Activated naive CD4-positive, alpha-beta T cell treated with Interleukin-2 at 50 U/mL for 16 hours (primary cell): ENCODE measurements around the gene ERCC6L.
"Not testable (repeated sequence)": the region's sequence is repeated elsewhere in the genome, so short reads cannot be mapped to it uniquely, and the experiment has no call there.

Experiments used
- DNase-seq: peaks from one replicate; pipeline ENCODE4 v3.0.0-alpha.2; 2020

The ERCC6L gene

DNA sequence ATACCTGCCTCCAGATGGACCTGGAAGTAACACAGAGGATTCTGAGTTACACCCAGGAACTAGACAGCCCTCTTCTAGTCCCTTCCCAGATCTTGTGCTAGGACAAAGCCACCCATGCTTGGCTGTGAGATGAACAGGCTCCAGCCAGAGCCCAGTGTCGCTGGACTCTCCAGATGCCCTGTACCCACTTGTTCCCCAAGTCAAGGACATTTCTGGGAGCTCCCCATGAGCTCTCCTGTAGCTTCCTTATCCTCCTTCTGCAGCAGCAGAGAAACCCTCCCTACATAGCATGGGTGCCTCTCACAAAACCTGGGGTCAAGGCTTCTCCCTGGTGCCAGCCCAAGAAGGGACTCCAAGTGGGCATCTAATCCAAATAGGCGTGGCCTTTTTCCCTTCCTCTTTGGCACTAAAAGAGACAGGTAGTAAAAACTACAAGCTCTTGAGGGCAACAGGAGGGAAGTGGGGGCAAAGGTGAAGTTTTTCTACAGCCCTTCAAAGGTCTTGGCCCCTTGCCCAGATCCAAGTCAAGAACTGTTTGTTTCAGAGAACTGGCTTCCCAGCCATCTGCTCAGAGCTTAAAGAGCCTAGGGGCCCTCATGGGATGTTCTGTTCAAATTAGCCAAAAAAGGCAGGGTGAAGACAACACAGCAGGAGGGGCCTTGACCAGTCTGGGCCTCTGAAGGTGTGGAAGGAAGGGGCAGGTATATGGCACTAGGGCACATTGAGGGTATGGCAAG, 8.5 kb upstream of the ERCC6L start:
- DNase-seq: no peak

DNA sequence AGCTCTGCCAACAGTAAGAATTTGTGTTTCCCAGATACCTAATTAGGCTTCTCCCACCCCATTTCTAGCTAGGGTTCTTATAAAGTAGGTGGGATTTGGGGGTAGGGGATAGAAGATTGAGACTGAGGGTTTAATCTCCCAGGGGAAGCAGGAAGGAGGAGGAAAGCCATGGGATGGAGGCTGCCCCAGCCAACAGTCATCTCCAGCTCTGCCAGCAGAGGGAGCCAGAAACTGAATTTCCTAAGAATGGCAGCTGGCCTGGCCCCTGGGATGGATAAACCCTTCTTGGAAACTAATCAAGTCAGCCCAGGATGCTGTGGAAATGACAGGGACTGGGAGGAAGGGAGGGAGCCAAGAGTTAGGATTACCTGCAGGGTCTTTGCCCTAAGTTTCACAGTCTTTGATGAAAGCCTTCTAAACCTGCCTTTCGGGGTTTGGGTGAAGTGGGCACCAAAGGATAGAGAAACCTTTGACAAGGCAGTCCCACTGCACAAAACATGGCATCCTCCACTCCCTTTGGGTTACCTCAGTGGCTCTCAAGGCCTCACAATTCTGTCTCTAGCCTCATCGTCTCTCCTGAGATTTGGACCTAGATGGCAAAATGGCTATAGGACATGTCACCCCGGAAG, 6.7 kb upstream of the ERCC6L start:
- peak; percentile 45 for DNase-seq

DNA sequence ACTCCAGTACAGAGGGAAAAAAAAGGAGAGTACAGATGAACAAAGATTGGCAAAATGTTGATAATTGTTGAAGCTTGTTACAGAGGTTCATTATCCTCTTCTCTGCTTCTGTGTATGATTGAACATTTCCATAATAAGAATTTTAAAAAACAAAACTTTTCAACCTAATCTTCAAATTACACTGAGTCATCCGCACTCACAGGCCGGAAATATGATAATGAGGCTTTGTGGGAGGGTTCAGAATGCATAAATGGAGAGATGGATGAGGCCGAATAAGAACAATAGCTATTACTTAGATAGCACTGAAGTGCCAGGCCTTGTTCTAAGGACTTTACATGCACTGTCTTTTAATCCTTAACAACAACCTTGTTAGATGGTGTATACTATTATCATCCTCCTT, 4.6 kb upstream of the ERCC6L start:
- DNase-seq: no peak

DNA sequence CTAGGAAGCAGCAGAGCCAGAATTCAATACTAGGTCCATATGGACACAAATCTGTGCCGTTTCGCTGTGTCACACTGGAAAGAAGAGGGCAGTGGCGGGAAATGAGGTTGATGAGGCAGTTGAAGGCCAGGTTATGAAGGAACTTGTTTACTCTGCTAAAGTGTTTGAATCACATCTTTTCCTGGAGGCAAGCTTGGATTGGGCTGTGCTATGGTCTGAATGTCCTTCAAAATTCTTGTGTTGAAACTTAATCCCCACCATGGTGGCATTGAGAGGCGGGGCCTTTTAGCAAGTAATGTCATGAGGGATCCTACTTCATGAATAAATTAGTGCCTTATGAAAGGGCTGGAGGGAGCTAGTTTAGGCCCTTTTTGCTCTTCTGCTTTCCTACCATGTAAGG, 2.1 kb upstream of the ERCC6L start:
- no peak for DNase-seq

DNA sequence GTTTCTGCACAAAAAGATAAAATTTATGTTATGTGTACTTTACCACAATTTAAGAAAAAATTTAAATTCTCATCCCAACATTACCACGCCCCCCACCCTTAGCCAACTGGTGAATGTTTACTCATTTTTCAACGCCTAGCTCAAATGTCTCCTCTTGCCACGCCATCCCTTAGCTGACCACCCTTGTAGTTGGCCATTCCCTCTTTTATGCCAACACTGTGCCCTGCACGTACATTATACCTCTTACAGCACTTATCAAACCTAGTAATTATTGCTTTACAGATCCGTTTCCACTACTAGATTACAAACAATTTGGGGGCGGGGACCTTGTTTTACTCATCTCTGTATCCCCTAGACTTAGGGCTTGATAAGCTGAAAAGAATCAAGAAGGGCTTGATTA, 644 bp downstream of the ERCC6L start:
- DNase-seq: no peak

DNA sequence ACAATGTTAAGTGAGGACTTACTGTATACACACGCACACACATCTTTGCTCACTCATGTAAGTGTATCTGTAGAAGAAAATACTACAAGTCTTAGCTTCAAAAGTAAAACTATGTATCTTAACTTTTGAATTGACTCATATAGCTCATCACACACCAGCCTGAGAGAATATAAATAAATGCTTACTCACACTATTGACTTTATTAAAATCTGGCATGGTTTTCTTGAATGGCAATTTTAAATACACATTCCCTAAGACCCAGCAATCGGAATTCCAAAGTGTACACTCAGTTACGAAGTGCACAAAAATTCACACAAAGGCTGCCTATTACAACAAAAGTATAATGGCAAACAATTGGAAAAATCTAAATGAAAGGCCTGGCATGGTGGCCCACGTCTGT, 2.0 kb downstream of the ERCC6L start:
- no peak for DNase-seq

DNA sequence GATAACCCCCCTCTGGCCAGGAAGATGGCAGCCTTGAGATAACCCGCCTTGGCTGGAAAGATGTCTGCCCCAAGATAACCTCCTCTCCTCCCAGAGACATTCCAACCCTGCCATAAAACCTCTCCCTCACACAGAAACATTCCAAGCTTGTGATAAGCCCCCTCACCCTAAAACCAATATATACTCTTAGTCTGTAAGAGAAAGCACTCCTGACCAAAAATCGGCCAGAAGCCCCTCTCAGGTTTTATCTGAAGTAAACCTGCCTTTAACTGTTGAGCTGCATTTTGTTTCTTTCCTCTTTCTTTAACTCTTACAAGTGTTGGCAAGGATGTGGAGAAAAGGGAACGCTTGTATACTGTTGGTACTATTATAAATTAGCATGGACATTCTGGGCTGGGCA, 8.5 kb downstream of the ERCC6L start:
- no peak for DNase-seq

DNA sequence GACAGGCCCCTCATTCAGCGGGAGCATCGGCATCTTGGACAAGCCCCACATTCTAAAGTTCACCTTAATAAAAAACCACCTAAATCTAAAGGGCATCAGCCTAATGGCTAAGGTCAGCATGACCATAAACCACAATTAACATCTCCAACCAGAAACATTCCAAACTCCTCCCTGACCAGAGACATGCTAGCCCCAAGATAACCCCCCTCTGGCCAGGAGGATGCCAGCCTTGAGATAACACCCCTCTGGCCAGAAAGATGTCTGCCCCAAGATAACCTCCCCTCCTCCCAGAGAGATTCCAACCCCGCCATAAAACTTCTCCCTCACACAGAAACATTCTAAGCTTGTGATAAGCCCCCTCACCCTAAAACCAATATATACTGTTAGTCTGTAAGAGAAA, 18.5 kb downstream of the ERCC6L start:
- not testable (repeated sequence) for DNase-seq

DNA sequence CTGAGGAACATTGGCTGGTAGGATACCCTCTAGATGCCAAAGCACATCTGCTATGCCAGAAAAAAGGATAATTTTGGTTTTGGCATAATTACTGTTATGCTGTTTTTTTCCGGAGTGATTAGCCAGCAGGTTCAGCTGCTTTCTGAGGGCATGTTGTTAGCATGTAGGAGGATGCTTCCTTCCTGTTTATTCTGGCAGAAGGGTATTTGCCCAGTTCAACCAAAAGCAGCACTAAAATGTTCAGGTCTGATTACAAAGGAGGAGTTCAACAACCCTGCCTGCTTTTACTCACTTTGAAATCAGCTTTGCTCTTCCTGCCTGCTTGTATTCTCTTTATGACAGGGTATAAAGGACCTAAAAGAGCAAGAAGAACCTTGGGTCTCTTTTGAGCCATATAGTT, 21.9 kb downstream of the ERCC6L start:
- DNase-seq: no peak

DNA sequence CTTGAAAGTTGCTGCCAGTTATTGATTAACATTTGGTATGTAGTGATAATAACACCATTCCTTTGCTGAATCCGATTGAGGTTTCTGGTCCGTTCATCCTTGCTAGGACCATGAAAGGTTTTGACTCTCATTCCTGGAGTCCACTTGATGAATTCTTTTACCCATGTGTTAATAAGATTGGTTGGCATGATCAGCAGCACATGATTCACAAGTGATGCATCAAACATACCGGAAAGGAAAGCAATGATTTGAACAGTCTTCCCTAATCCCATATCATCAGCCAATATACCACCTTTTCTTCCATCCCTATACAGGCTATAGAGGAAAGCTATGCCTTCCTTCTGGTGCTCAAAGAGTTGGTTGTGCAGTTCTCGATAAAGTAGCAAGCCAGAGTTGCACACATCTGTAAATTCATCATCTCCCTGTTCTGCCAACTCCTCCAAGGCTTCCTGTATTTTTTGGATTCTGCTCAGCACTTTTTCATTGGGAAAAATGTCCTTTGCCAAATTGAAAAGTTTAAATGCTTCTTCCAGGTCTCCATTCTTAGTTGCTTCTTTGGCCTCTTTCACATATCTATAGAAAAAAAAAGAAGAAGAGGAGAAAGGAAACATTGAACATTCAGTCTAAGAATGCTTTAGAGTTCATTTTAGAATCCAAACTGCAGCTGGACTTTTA, 30.6 kb downstream of the ERCC6L start:
- DNase-seq: no peak

DNA sequence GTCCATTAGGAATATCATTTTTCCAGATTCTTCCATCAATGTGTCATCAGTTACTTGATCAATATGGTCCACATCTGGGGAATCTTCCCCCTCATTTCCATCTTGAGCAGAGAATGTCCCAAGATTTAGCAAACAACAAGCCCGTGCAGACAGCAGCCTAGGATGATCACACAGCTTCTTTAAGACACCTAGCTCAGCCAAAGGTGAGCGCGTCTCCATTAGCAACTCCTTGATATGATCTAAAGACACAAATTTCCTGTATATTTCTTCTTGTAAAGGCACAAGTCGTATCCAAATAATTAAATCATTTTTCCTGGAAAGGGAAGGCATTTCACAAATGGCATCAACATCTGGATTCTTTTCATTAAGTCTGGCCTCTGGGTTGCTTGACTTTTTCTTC, 31.5 kb downstream of the ERCC6L start:
- DNase-seq: no peak

DNA sequence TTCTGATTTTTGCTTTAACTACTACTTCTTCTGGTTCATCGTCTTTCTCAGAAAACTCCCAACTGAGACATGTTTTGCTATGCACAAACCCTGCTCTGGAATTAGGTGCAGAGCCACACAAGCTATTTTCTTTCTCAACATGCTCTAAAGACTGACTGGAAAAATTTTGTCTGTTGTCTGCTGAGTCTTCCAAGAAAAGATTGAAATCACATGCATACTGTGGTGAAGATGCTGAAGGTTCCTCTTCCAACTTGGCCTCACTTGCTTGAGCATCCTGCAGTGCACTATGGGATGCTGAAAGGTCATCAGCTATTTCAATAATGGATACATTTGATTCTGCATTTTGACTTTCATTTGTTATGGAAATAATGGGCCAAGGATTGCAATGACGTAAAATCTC, 33.1 kb downstream of the ERCC6L start:
- no peak for DNase-seq

DNA sequence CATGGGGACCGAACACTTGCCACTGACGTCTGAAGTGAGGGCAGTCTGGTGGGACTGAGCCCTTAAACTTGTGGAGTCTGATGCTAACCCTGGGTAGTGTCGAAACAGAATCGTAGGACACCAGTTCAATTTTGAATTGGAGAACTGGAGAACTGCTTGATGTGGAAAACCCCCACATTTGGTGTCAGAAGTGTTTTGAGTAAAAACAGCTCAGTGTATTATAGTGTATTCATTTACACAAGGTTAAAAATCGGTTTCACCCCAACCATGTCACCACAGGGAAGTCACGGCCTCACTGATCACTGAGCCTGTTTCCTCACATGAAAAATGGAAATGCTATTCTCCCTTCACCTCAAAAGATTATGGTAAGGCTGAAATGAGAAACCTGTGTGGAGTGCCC, 35.4 kb downstream of the ERCC6L start:
- no peak for DNase-seq

DNA sequence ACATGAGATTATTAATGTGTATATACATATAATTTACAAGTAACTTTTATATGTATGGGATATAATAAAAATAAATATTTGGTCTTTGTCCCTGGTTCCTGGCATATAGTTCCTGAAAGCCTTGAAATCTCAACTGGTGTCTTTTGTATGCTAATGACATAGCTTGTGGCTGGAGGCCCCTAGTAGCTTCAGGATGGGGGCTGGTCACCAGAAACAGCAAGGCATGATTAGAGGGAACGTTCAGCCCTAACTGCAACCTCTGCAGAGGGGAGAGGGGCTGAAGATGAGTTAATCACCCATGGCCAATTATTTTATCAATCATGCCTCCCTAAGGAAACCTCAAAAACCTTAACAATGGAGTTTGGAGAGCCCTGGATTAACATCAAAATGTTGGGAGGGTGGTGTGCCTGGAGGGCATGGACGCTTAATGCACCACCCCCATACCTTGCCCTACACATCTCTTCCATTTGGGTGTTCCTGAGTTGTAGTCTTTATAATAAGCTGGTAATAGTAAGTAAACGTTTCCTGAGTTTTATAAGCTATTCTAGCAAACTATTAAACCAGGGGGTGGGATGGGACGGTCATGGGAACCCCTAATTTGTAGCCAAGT, 35.9 kb downstream of the ERCC6L start:
- no peak for DNase-seq

DNA sequence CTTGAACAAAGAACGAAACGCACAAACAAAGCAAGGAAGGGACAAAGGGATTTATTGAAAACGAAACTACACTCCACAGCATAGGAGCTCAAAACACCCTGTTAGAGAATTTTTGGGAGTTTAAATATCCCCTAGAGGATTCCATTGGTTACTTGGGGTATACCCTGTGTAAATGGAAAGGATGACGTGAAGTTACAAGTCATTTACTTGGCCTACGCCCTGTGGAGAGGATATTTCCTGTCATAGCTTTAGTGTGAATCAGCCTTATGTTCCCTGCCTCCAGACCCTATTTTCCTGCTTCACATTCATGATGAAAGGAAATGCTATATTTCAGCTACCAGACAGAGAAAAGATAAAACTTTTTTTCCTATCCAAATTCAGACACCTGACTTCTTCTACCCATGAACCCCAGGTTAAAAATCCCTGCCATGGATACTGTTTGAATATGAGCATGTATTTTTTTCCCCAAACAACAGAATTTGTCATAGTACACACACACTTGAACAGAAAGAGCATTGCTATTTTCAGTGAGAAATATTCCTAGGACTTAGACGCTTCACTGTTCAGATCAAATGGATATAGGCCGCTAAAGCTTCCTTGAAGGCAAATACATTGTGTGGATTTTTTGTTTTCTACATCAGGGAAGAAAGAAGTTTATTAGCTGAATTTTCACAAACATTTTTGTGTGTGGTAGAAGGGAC, 36.8 kb downstream of the ERCC6L start:
- no peak for DNase-seq

DNA sequence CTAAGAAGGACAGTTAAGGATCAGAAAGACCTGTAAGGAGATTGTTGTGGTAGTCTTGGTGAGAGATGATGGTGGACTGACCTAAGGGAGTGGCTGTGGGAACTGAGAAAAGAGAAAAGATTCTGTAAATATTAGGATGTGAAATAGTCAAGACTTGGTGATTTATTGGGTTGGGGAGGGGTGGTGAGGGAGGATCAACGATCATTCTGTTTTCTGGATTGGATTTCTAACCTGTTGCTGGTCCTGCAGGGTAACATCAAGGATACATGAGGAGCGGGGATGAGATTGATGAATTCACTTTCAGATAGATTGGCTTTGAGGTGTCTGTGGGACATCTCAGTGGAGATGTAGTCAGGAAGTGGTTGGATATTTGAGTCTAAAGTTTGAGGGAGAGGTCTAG, 55.9 kb downstream of the ERCC6L start:
- DNase-seq: no peak

DNA sequence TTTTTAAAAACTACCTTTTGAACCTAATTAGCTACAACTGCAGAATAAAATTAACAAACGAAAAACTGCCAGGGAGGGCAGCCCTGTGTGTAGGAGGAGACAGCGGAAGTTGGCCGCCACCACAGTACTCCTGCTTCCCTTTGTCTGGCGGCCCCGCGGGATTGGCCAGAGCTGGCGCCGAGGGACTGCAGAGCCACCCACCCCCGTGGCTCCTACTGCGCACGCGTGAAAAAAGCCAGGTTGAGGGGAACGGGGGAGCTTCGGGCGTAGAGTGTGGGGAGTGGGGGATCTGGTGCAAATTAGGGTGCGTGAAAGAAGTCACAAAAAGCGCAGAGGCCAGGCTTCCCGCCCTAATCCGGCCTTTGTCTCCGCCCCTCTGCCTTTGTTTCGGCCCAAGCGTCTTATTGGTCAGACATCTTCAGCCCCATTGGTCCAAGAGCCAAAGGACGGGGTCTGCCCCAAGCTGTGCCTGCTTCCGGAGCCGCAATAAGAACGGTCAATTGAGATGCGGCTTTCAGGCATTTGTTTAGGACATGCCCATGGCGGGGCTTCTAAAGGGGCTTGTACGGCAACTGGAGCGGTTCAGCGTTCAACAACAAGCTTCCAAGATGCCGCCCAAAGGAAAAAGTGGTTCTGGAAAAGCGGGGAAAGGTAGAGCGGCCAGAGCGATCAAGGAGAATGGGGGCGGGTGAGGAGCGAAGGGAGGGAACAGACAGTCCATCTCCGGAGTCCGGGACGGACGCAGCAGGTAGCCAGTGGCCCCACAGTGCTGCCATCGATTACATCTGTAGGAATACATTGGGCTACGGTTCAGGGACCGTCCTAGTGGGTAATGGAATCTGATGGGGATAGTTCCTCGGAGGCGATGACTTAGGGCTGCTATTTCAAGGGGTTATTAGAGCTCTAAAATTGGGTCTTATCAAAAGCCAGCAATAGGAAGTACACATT, 57.4 kb downstream of the ERCC6L start, which contains the start of gene PIN4:
TSS of gene PIN4 (plus strand) at position 580 of the 948 bp plus-strand sequence. CDS start at position 609, 29 bp downstream.
- peak; percentile 85 for DNase-seq

DNA sequence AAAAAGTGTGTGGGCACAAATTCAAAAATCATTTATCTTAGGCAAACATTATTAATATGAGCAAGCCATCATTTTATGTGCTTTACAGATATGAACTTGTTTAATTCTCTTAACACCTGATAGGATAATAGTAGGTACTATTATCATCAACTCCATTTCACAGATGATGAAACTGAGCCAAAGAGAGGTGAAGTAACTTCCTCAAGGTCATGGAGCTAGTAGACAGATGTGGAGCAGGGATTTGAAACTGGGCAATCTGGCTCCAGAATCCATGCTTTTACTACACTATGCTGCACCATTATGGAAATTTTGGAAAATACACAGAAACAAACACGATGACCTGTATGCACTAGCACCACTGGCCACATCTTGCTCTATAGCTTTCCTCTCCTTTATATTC, 58.3 kb downstream of the ERCC6L start:
- DNase-seq: no peak

DNA sequence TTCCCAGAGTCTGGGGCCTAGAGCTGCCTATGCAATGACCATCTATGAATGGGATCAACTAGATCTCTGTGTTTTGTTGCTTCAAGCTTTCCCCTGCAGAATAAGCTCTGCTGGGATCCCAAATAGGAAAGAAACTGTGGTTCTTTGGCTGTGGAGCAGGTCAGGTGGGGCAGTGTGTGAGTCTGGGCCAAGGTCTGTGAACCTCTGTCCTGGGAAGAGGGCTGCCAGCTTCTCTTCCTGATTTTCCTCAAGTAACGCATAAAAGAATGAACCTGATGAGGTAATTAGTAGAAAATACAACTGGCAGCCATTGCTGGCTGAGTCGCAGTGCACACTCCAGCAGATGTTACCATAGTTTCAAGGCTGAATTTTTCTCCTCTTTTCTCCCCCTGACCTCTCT, 61.8 kb downstream of the ERCC6L start:
- DNase-seq: no peak

DNA sequence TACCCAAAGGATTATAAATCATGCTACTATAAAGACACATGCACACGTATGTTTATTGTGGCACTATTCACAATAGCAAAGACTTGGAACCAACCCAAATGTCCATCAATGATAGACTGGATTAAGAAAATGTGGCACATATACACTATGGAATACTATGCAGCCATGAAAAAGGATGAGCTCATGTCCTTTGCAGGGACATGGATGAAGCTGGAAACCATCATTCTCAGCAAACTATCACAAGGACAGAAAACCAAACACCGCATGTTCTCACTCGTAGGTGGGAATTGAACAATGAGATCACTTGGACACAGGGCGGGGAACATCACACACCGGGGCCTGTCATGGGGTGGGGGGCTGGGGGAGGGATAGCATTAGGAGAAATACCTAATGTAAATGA, 62.5 kb downstream of the ERCC6L start:
- DNase-seq: not testable (repeated sequence)

DNA sequence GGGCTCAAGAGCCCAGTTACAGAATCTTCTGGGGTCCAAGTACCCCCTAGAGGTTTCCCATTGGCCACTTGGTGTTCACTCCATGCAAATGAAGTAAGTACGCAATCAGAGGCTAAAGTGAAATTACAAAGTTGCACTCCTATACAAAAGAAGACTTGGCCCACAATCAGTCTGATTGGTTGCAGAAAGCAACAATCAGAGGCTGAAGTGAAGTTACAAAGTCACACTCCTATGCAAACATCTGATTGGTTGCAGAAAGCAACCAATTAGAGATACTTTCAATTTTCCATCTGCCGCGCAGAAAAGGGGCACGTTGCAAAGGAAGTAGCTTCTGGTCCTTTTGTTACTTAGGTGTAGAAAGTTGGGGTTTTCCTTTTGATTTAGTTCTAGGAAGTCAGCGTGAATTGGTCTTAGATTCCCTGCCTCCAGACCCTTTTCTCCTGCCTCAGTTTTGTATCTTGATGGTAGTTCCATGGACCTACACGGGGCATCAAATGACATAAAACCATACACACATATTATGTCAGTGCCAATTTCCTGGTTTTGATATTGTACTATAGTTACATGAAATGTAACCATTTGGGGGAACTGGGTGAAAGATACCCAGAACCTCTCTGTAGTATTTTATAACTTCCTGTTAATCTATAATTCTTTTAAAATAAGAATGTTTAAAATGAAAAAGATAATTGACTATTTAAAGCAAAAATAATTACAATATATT, 69.7 kb downstream of the ERCC6L start:
- peak; percentile 20 for DNase-seq
